ENCODE results near the gene FAM184B.

The FAM184B gene

GRCh38 chr4:17781300-17782287 lies at the start of gene FAM184B:
TSS of gene FAM184B (minus strand) at chr4:17781621. CDS start at chr4:17781299, 322 bp downstream.
- no peak for DNase-seq (ENCODE audit: low read depth in 2 of 2)

DNA sequence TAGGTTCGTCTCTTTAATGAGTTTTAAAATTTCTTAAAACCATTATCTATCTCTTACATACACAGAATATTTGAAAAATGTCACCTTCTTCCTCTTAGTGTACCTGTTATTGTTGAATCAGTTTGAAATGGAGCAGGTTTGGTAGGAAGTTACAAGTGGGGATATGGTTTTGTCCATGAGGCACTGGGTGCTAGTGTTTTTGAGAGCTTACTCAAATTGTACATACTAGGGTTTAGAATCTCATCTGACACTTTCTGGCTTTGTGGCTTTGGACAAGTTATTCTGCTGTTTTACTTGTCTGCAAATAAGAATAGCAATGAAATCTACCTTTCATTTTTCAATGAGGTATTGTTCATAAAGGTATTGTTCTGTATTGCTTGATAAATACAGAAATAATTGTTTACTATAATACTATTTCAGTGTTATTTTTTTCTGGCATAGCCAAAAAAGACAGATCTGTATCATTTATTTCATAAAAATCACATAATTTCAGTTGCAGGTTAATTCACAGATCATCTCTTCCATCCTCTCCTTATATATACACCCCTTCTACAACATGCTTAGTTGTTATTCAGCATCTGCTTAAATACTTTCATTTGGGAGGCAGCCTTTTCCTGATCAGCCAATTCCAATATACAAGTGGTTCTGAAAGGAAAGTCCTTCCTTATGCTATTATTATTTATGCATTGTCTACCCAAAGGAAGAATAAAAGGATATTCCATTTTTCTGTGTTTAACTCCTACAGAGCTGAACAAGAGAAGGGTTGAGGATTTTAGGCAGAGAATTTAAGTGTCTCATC lies 42.6 kb upstream of the FAM184B start:
- DNase-seq (ENCODE audit: low read depth in 2 of 2): no peak

GRCh38 chr4:17817027-17817426 lies 35.6 kb upstream of the FAM184B start:
- DNase-seq (ENCODE audit: low read depth in 2 of 2): no peak

DNA sequence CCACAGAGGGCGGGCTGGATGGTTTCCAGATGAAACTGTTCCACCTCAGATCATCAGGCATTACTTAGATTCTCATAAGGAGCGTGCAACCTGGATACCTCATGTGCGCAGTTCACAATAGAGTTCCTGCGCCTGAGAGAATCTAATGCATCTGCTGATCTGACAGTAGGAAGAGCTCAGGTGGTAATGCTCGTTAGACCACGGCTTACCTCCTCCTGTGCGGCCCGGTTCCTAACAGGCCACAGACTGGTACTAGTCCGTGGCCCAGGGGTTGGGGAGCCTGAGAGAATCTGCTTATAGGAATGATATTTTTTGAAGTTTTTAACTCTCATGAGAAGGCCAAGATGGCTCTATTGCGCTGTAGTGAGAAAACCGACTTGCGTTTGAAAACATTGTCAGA lies 34.7 kb upstream of the FAM184B start:
- DNase-seq (ENCODE audit: low read depth in 2 of 2): no peak

GRCh38 chr4:17814140-17814539 lies 32.7 kb upstream of the FAM184B start:
- DNase-seq (ENCODE audit: low read depth in 2 of 2): no peak

GRCh38 chr4:17812801-17813200 lies 31.4 kb upstream of the FAM184B start:
- DNase-seq (ENCODE audit: low read depth in 2 of 2): no peak

- DNase-seq (ENCODE audit: low read depth in 2 of 2): no peak
Observed at GRCh38 chr4:17812125-17812524, 30.7 kb upstream of the FAM184B start.

DNA sequence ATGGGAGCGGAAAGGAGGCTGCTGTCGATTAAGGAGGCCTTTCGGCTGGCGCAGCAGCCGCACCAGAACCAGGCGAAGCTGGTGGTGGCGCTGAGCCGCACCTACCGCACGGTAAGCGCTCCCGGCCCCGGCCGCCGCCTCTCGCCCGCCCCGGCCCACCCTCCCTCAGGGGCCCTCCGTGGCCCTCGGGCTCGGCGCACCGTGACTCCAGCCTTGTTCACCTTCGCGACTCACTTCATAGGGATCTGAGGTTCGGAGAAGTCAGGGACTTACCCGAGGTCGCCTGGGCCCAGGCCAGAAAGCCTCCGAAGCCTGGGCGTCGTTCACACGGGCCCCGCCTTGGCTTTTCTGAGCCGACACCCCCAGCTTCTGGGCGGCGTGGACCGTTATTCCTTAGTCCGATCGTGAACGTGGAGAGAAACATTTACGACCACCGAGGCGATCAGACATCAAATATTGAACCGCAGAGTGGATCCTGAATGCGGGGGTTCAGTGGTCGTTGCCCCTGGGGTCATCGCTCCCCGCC lies 29.7 kb upstream of the FAM184B start:
- no peak for DNase-seq (ENCODE audit: low read depth in 2 of 2)

DNA sequence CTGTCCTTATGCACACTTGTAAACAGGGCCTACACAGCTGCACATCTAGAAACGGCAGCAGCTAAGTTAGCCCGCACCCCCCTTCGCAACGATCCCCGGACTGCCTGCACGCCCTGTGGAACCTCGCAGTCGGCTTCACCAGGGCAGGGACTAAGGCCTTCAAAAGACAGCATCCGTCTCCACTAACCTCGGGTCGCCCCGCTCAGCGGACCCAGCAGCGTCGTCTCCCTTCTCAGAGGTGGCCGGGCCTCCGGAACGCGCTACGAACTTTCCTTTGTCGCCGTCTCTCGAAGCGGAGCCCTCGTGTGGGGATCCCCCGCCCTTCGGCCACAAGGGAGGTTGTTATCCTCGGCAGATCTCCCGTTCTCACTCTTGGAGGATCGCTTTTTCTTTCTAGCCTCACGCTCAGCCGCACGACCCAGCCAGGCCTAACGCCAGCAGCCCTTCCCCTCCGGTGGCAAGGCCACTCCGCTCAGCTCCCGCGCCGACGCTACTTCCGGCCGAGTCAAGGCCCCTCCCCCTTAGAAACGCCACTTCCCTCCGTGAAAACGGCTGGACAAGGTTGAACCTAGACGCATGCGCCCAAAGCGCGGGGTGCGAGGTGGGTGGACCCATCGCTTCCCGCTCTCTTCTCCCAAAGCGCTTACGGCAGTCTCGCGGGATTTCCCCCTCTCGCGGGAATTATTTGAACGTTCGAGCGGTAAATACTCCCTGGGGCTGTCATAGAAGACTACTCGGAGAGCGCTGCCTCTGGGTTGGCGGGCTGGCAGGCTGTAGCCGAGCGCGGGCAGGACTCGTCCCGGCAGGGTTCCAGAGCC lies 29.0 kb upstream of the FAM184B start, which contains the start of the genes DCAF16 and NCAPG:
Gene DCAF16, minus strand, starts transcription at position 498 of the 818 bp plus-strand sequence. CDS start 6,616 bp downstream, outside the sequence.
Gene NCAPG, plus strand, starts transcription at position 720 of the 818 bp plus-strand sequence. CDS start 99 bp downstream, outside the sequence.
- DNase-seq (ENCODE audit: low read depth in 2 of 2): peak; percentile 98 to 99

DNA sequence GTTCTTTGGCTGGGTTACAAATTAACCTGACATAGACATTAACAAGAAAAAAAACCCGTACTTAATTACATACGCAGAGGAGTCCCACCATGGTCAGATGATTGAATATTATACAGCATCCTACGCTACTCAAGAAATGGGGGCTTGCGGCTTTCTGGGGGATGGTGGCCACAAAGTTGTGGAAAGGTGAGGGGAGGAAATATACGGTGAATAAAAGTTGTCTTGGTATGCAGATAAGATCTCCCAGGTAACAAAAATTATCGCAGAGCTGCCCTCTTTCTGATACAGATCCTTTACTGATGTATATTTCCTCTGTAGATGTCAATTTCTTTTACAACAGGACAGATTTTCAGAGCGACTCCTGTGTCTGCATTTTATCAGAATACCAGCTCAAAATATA lies 28.2 kb upstream of the FAM184B start:
- DNase-seq (ENCODE audit: low read depth in 2 of 2): no peak

GRCh38 chr4:17807446-17807845 lies 26.0 kb upstream of the FAM184B start:
- DNase-seq (ENCODE audit: low read depth in 2 of 2): no peak

GRCh38 chr4:17805580-17806155 lies 24.2 kb upstream of the FAM184B start:
- no peak for DNase-seq (ENCODE audit: low read depth in 2 of 2)

DNA sequence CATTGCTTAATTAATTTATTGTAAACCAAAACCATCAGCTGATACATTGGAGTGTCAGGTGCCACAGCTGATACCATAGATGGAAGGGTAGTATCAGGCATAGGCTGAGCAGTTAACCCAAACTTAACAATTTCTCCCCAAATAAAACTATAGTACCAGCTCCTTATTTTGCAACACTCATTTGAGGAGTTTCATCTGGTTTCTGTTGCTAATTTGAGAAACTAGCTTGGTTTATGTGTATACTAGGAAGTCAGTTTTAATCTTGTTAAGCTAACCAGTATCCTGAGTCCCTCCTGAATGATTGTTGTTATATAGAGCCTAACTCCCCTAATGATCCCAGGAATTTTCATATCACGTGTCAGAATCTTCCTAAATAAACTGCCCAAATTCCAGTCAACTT lies 16.4 kb upstream of the FAM184B start:
- no peak for DNase-seq (ENCODE audit: low read depth in 2 of 2)

DNA sequence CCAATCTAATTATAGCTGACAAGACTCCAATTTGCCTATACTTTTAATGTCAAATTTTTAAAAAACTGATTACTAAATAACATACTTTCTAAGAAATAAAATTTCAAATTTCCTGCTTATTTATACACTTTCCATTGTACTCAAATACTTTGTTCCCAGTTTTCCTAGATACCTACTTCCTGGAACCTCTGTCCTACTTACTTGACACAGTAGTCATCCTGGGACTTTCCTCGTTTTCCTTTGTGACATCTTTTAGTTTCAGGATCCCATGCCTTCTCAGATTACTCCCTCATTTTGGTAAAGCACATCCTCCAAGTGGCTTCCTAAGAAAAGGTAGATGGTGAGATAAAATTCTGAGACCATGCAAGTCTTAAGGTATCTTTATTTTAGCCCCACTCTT lies 13.3 kb upstream of the FAM184B start:
- DNase-seq (ENCODE audit: low read depth in 2 of 2): no peak

DNA sequence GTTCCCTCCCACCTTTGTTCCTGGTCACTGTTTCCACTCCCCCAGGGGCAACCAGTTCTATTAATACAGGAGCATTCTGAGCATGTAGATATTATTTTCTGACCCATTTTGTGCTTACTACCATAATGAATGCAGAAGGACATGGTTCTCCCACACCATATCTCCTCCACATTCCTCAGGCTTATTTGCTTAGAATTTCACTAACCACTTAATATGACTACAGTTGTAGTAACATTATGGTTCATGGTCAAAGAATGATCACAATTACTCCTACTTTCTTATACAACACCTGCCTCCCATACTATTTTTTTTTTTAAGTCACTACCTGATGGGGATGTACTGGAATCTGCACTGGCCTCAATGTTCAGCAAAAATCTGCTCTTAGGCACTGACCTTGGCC lies 7.5 kb upstream of the FAM184B start:
- no peak for DNase-seq (ENCODE audit: low read depth in 2 of 2)

- no peak for DNase-seq (ENCODE audit: low read depth in 2 of 2)
Observed at GRCh38 chr4:17787315-17787714, 5.9 kb upstream of the FAM184B start.

DNA sequence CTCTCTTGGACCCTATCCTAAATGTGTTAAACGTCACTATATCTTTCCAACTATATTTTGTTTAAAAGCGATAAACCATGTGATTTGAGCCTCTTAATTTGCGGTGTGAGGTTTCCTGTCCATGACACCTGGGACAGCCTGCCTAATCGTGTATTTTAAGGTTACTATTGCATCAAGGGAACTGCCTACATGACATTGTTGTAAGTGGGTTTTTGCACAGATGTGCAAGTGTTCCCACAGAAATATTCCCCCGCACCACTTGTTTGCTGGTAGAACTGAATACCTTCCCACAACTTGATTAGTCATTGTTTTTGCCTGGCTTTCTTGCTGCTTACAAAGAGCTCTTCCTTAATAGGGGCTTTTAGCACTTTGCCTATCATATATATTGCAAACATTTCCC lies 5.1 kb upstream of the FAM184B start:
- DNase-seq (ENCODE audit: low read depth in 2 of 2): no peak

DNA sequence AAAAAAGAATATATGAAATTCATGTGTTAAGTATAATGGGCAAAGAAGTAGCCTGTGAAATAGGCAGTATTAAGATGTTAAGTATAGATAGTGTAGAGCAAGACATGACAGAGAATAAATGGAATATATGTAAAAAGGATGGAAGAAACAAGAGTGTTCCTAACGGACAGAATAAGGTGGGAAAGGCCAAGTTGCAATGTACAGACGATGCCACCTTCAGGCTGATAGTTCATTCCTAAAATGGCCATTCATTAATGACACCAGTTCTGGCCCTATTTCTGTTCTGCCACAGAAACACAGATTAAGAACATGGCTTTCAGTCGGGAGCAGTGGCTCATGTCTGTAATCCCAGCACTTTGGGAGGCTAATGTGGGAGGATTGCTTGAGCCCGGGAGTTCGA lies 4.4 kb upstream of the FAM184B start:
- DNase-seq (ENCODE audit: low read depth in 2 of 2): no peak

DNA sequence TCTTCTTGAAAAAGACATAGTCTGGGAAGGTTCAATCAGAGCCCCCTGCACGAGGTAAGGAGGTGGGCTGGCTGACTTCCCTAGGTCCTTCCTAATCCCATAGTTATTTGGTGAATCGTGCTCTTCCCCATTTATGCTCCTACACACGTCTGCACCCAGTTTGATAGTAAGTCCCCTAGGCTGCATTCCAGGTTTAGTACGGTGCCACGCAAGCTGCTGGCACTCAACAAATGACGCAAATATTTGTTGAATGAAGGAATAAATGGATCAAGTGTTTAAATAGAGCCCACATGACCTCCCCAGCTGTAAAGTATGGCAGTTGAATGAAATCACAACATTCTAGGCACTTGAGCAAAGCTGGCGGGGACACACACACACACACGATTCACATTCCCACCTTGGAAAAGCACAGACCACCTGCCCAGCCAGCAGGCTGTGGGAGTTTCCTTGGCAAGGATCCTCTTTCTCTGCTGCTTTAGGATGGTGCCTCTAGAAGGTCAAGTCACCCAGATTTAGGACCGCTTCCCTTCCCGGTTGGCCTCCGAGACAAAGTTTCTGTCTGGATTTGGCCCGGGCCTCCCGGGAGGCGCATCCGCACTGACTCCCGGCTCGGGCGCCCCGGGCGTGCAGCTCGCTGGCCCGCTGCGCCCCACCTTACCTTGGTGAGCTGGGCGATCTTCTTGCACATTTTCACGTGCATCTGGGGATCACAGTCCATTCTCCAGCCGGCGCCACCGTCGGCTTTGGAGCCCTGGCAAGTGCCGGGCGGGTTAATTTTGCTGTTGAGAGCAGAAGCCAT lies 721 bp downstream of the FAM184B start:
- no peak for DNase-seq (ENCODE audit: low read depth in 2 of 2)

DNA sequence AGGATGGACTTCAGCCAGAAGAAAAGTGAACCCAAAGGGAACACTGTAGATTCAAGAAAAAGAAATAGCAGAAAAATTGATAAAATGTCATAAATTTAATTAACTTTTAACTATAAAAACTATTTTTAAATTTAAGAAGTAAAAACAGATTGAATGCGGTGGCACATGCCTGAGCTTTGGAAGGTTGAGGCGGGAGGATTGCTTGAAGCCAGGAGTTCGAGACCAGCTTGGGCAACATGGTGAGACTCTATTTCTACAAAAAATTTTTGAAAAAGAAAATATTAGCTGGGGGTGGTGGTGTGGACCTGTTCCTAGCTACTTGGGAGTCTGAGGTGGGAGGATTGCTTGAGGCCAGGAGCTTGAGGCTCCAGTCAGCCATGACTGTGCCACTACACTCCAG lies 3.0 kb downstream of the FAM184B start:
- no peak for DNase-seq (ENCODE audit: low read depth in 2 of 2)

All from stimulated activated CD8-positive, alpha-beta memory T cell treated with anti-CD3 and anti-CD28 coated beads, Interleukin-2, amount 100 ng/mL, for 48 hours (primary cell).